GM23248 (cell line): ENCODE data around the gene DYNC1LI1.

ENCODE experiments used
- EZH2 ChIP-seq: fragments of 200-600 bp; sonication (generic); IDR thresholded peaks from 2 replicates; pipeline ENCODE4 v1.6.1; 2018; ENCODE audit warnings: antibody characterized with exemption, mild to moderate bottlenecking; ENCODE audit not compliant: insufficient read depth, poor library complexity, severe bottlenecking
- EZH2phosphoT487 ChIP-seq: fragments of 200-600 bp; sonication (generic); IDR thresholded peaks from 2 replicates; pipeline ENCODE4 v1.6.1; 2018; ENCODE audit warnings: antibody characterized with exemption, moderate library complexity, mild to moderate bottlenecking, low read depth; ENCODE audit not compliant: insufficient read depth

GRCh38 chr3:32614956-32615355 lies 44.3 kb upstream of the DYNC1LI1 start:
- TF ChIP-seq EZH2phosphoT487 (no peak), EZH2 (no peak)
